ENCODE results near the gene TMOD1.

Gene TMOD1

DNA sequence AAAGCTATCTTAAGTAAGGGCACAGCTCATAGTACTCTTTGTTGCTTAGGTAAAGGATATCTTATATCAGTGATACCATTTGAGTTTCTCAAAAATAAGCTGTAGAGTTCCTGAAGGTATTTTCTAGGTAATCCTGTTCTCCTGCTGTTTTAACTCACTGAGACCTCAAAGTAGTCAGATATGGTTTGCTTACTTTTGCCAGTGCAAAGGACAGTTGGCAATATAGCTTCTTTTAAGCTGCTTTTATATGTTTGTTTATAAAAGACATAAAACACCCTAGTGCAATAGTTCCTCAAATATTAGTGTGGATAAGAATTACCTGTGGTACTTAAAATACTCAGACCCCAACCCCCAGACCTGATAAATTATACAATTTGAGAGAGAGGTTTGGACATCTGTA lies 144.3 kb downstream of the TMOD1 start:
- peak; percentile 58 for FAIRE-seq
- DNase-seq (ENCODE audit: insufficient read length, low spot score), result no peak
- TF ChIP-seq, protein P1, sequence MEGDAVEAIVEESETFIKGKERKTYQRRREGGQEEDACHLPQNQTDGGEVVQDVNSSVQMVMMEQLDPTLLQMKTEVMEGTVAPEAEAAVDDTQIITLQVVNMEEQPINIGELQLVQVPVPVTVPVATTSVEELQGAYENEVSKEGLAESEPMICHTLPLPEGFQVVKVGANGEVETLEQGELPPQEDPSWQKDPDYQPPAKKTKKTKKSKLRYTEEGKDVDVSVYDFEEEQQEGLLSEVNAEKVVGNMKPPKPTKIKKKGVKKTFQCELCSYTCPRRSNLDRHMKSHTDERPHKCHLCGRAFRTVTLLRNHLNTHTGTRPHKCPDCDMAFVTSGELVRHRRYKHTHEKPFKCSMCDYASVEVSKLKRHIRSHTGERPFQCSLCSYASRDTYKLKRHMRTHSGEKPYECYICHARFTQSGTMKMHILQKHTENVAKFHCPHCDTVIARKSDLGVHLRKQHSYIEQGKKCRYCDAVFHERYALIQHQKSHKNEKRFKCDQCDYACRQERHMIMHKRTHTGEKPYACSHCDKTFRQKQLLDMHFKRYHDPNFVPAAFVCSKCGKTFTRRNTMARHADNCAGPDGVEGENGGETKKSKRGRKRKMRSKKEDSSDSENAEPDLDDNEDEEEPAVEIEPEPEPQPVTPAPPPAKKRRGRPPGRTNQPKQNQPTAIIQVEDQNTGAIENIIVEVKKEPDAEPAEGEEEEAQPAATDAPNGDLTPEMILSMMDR (IDR thresholded peaks at IDR 0.05; ENCODE audit: insufficient read depth, missing control alignments), result no peak

- FAIRE-seq, result no peak
- TF ChIP-seq, protein P1 (IDR thresholded peaks at IDR 0.05; ENCODE audit: insufficient read depth, missing control alignments), result no peak
- DNase-seq (ENCODE audit: insufficient read length, low spot score), result no peak
Observed at GRCh38 chr9:97647996-97648395, 146.5 kb downstream of the TMOD1 start.
